H1 (cell line): Measurements from ENCODE around the gene DOK7. TPM values are rescaled to one million over a fixed set of nuclear protein-coding genes. Genes with fewer than 3 reads are reported as not detected.

Experiments used
- CTCF ChIA-PET: fragments of 300-600 bp; sonication (Branson Sonifier 250); formaldehyde crosslinking; loops from one replicate; lab custom pipeline; 2021; ENCODE audit not compliant: partially characterized antibody; lab: Charles Lee
- POLR2A ChIA-PET: fragments of 300-600 bp; sonication (Branson Sonifier 250); formaldehyde crosslinking; loops from one replicate; lab custom pipeline; 2021; ENCODE audit warnings: inconsistent platforms; ENCODE audit not compliant: partially characterized antibody; lab: Charles Lee
- DNase-seq, 2 experiments: peaks; one replicate each; pipeline versions ENCODE4 v3.0.0 to v3.0.0-alpha.2; 2010 to 2022; ENCODE audit warnings: low spot score in 2 of 2, low read depth in 1 of 2, mixed read lengths in 1 of 2
- FAIRE-seq: peaks from 2 replicates; lab custom pipeline; 2011; peaks lifted over from hg19 to GRCh38; lab: Jason Lieb, UNC
- H2AFZ ChIP-seq: 2 replicates; pipeline ENCODE4 v1.8.1; 2012; ENCODE audit warnings: low read length, inconsistent platforms
- H2AK5ac ChIP-seq: 2 replicates; pipeline ENCODE4 v1.6.1; 2013; ENCODE audit warnings: low read depth, low read length
- H2BK120ac ChIP-seq: replicated peaks from 2 replicates; pipeline ENCODE3; 2013; ENCODE audit warnings: low read depth, low read length, inconsistent platforms
- H2BK12ac ChIP-seq: 2 replicates; pipeline ENCODE4 v1.6.1; 2013; ENCODE audit warnings: low read depth, low read length
- H2BK15ac ChIP-seq: 2 replicates; pipeline ENCODE4 v1.6.1; 2013; ENCODE audit warnings: low read length
- H2BK20ac ChIP-seq: 2 replicates; pipeline ENCODE4 v1.6.1; 2013; ENCODE audit warnings: low read length
- H2BK5ac ChIP-seq: 2 replicates; pipeline ENCODE4 v1.6.1; 2013; ENCODE audit warnings: low read depth, low read length
- H3K14ac ChIP-seq: 2 replicates; pipeline ENCODE4 v1.6.1; 2013; ENCODE audit warnings: inconsistent platforms; ENCODE audit not compliant: insufficient read length
- H3K18ac ChIP-seq: 2 replicates; pipeline ENCODE4 v1.6.1; 2013; ENCODE audit warnings: low read length; ENCODE audit errors: extremely low read depth
- H3K23ac ChIP-seq: 2 replicates; pipeline ENCODE4 v1.6.1; 2013; ENCODE audit warnings: inconsistent platforms; ENCODE audit not compliant: insufficient read length
- H3K23me2 ChIP-seq: 2 replicates; pipeline ENCODE4 v1.6.1; 2013; ENCODE audit warnings: low read depth, low read length
- H3K27ac ChIP-seq: 2 replicates; pipeline ENCODE4 v1.6.1; 2011; ENCODE audit warnings: low read depth, low read length, inconsistent platforms
- H3K27me3 ChIP-seq, 4 experiments: replicated peaks in 1 of 4; 1 replicate in 1 of 4; 2 replicates in 3 of 4; pipeline versions ENCODE4 v1.6.1 to v1.8.1; 2011 to 2013; ENCODE audit warnings: low read length in 3 of 4, mild to moderate bottlenecking in 3 of 4, inconsistent platforms in 2 of 4, mixed read lengths in 2 of 4, moderate library complexity in 1 of 4; ENCODE audit not compliant: control insufficient read depth in 3 of 4, insufficient read depth in 3 of 4; ENCODE audit errors: extremely low read depth in 1 of 4
- H3K36me3 ChIP-seq, 4 experiments: 2 replicates each; pipeline versions ENCODE4 v1.6.1 to v1.8.1; 2011 to 2013; ENCODE audit warnings: mild to moderate bottlenecking in 4 of 4, low read length in 3 of 4, moderate library complexity in 2 of 4, control low read depth in 1 of 4, inconsistent platforms in 1 of 4; ENCODE audit not compliant: insufficient read depth in 4 of 4, control insufficient read depth in 2 of 4
- H3K4ac ChIP-seq: replicated peaks from 2 replicates; pipeline ENCODE3; 2013; ENCODE audit warnings: low read length, low read depth, mixed read lengths, inconsistent platforms; ENCODE audit not compliant: insufficient read length
- H3K4me1 ChIP-seq, 4 experiments: replicated peaks in 1 of 4; 1 replicate in 1 of 4; 2 replicates in 3 of 4; pipeline versions ENCODE4 v1.6.1 to v1.8.1; 2011 to 2013; ENCODE audit warnings: low read length in 3 of 4, inconsistent platforms in 2 of 4, mixed read lengths in 1 of 4; ENCODE audit not compliant: insufficient read depth in 4 of 4, control insufficient read depth in 3 of 4
- H3K4me2 ChIP-seq, 2 experiments: 2 replicates each; pipeline versions ENCODE4 v1.6.1 to v1.8.1; 2011 to 2013; ENCODE audit warnings: low read depth in 2 of 2, low read length in 2 of 2, control low read depth in 1 of 2, inconsistent platforms in 1 of 2, mild to moderate bottlenecking in 1 of 2; ENCODE audit not compliant: insufficient read depth in 1 of 2
- H3K4me3 ChIP-seq, 4 experiments: fragments of 200-600, 300-600 bp in 1 of 4; sonication (generic), shearing (Covaris generic), sonication (Bioruptor Twin) in 1 of 4; 2 replicates each; pipeline versions ENCODE4 v1.5.1 to v1.8.1; 2011 to 2016; ENCODE audit warnings: low read length in 4 of 4, low read depth in 3 of 4, control low read depth in 2 of 4, inconsistent platforms in 2 of 4, mild to moderate bottlenecking in 2 of 4, mixed read lengths in 1 of 4, moderate library complexity in 1 of 4; ENCODE audit not compliant: insufficient read depth in 2 of 4; ENCODE audit errors: extremely low read depth in 1 of 4
- H3K56ac ChIP-seq: replicated peaks from 2 replicates; pipeline ENCODE3; 2013; ENCODE audit warnings: low read depth, mild to moderate bottlenecking, mixed read lengths, low read length, inconsistent platforms; ENCODE audit not compliant: insufficient read length
- H3K79me1 ChIP-seq: 2 replicates; pipeline ENCODE4 v1.6.1; 2013; ENCODE audit warnings: low read depth, low read length, control low read depth
- H3K79me2 ChIP-seq, 2 experiments: 2 replicates each; pipeline versions ENCODE4 v1.6.1 to v1.8.1; 2012 to 2013; ENCODE audit warnings: low read length in 2 of 2, mild to moderate bottlenecking in 2 of 2, inconsistent platforms in 1 of 2; ENCODE audit not compliant: insufficient read depth in 2 of 2, control insufficient read depth in 1 of 2
- H3K9ac ChIP-seq, 4 experiments: replicated peaks in 1 of 4; 1 replicate in 1 of 4; 2 replicates in 3 of 4; pipeline versions ENCODE4 v1.6.1 to v1.8.1; 2011 to 2013; ENCODE audit warnings: low read depth in 3 of 4, low read length in 3 of 4, control low read depth in 2 of 4, mild to moderate bottlenecking in 2 of 4, moderate library complexity in 2 of 4, inconsistent platforms in 1 of 4; ENCODE audit errors: extremely low read depth in 1 of 4
- H3K9me3 ChIP-seq, 2 experiments: 2 replicates each; pipeline versions ENCODE4 v1.6.1 to v1.8.1; 2012 to 2013; ENCODE audit warnings: mild to moderate bottlenecking in 2 of 2, moderate library complexity in 2 of 2, control low read depth in 1 of 2, inconsistent platforms in 1 of 2, low read depth in 1 of 2, low read length in 1 of 2, mixed read lengths in 1 of 2; ENCODE audit not compliant: insufficient read depth in 2 of 2
- H4K20me1 ChIP-seq, 2 experiments: replicated peaks in 1 of 2; 2 replicates each; pipeline versions ENCODE3 to v1.8.1; 2011 to 2013; ENCODE audit warnings: inconsistent platforms in 2 of 2, low read length in 2 of 2, mild to moderate bottlenecking in 1 of 2; ENCODE audit not compliant: insufficient read depth in 2 of 2, control insufficient read depth in 1 of 2
- H4K5ac ChIP-seq: 2 replicates; pipeline ENCODE4 v1.6.1; 2013; ENCODE audit warnings: low read length, low read depth, mixed read lengths, inconsistent platforms; ENCODE audit not compliant: insufficient read length
- H4K8ac ChIP-seq: 2 replicates; pipeline ENCODE4 v1.8.0; 2013; ENCODE audit warnings: mild to moderate bottlenecking, moderate library complexity, low read length, inconsistent platforms; ENCODE audit not compliant: insufficient read depth; ENCODE audit errors: extremely low read depth
- H4K91ac ChIP-seq: replicated peaks from 2 replicates; pipeline ENCODE3; 2013; ENCODE audit warnings: low read length, mixed read lengths, inconsistent platforms; ENCODE audit not compliant: insufficient read length
- BCL11A ChIP-seq, 2 experiments: IDR thresholded peaks; one replicate each; pipeline ENCODE4 v1.6.1; 2011; ENCODE audit warnings: low read depth in 2 of 2, low read length in 2 of 2, mild to moderate bottlenecking in 2 of 2
- JUND ChIP-seq: IDR thresholded peaks from 2 replicates; pipeline ENCODE4 v1.6.1; 2011; ENCODE audit warnings: mild to moderate bottlenecking, improper control_type of control experiment, low read length
- RXRA ChIP-seq: IDR thresholded peaks from 2 replicates; pipeline ENCODE4 v1.6.1; 2011; ENCODE audit warnings: low read depth, mild to moderate bottlenecking, low read length, moderate library complexity; ENCODE audit not compliant: insufficient read depth
- SUZ12 ChIP-seq: fragments of 200-600 bp; sonication (generic); IDR thresholded peaks from 2 replicates; pipeline ENCODE4 v1.6.1; 2012; ENCODE audit warnings: mild to moderate bottlenecking, inconsistent platforms, low read length, moderate library complexity, mixed read lengths
- TCF12 ChIP-seq: IDR thresholded peaks from 2 replicates; pipeline ENCODE4 v1.6.1; 2011; ENCODE audit warnings: low read depth, mild to moderate bottlenecking, low read length
- WGBS, 2 experiments: shearing (Covaris generic) in 1 of 2; methylation state at CpG; one replicate each; pipeline versions ENCODE4 v1.1.6 to v1.1.7; 2013 to 2015; ENCODE audit warnings: low lambda C conversion rate in 2 of 2, mixed read lengths in 2 of 2, inconsistent platforms in 1 of 2, low coverage in 1 of 2, missing lambda C conversion rate in 1 of 2; ENCODE audit not compliant: insufficient replicate concordance in 2 of 2, insufficient coverage in 1 of 2, insufficient read length in 1 of 2; ENCODE audit errors: extremely low coverage in 1 of 2, missing lambda C conversion rate in 1 of 2; 5-methylcytosine and 5-hydroxymethylcytosine counted together
- polyA plus RNA-seq, 7 experiments: library from polyadenylated mRNA; depleted of rRNA in 3 of 7; stranded (reverse) in 5 of 7; unstranded in 2 of 7; fragments of >200 nt in 5 of 7; fragments of 200-250 nt in 2 of 7; gene quantifications; 1 replicate in 5 of 7; 2 replicates in 1 of 7; 4 replicates in 1 of 7; pipeline versions ENCODE4 v1.2.1 to v1.2.3, GENCODE V29; 2011 to 2013; ENCODE audit warnings: missing spikeins in 2 of 7, mixed read lengths in 2 of 7
- total RNA-seq: library from RNA; stranded (reverse); fragmentation: NEBNext Ultra II Directional; extraction: Animal tissue kit (Norgen Biotek cat#: 25700); gene quantifications from 2 replicates; pipeline ENCODE4 v1.2.1, GENCODE V29; 2021

The DOK7 gene
- total and polyA plus RNA-seq, 2 of the 8 experiments (the other 6 are each of a cell fraction or from before 2014, with no cell fraction given) = 0.32 TPM; not detected in 1

DNA sequence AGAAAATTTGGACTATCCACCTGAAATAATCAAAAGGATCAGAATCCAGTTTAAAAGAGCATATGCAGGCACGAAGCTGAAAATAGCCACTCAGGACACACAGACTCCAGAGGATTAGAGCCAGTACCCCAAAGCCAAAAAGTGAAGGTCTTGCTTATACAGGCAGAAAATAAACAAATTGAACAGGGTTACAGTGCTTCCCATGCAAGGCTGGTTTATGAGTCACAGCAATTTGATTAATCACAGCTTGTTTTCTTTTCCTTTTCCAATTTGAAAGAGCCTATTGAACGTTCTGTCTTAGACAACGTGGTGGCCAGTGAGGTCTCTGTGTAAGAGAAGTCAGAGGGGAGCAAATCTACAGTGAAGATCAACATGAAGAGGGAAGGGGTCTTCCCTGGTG lies 11.2 kb upstream of the DOK7 start:
- Histone ChIP-seq H3K9ac (no peak overlapping the region), H2AFZ (no peak overlapping the region)

More for the DNA sequence above, 11.2 kb upstream of the DOK7 start:
- Histone ChIP-seq H4K20me1 (no peaks in the 10 kb centered on the region), H4K91ac (no peak overlapping the region), H3K79me1 (no peaks in the 10 kb centered on the region), H2BK5ac (no peak overlapping the region), H2BK12ac (no peak overlapping the region), H4K8ac (no peak overlapping the region), H2BK15ac (no peak overlapping the region), H3K27me3 (peaks cover 0 to 3% (median 0%) of the 10 kb centered on the region in 4 experiments; a peak in 5 of 7 replicates), H4K5ac (no peak overlapping the region), H3K14ac (no peak overlapping the region), H3K4ac (no peak overlapping the region), H3K27ac (no peak overlapping the region), H2BK120ac (no peak overlapping the region), H3K4me1 (no peaks in the 10 kb centered on the region; a peak in 1 of 7 replicates), H3K18ac (no peak overlapping the region), H3K23ac (no peak overlapping the region), H3K23me2 (no peaks in the 10 kb centered on the region), H3K79me2 (no peaks in the 10 kb centered on the region), H3K4me3 (no peak overlapping the region), H3K9me3 (no peaks in the 10 kb centered on the region), H2AK5ac (no peak overlapping the region), H3K36me3 (no peaks in the 10 kb centered on the region), H3K56ac (no peak overlapping the region), H3K4me2 (no peak overlapping the region), H2BK20ac (no peak overlapping the region)
- 78% methylated on average over 3 of the region's 3 CpGs; no CpG with 5 or more reads in 1 of the 2 experiments for WGBS, 2 experiments
- FAIRE-seq = no peak
- POLR2A ChIA-PET = interaction anchor here (0.6 to 1.3 kb wide), 2 partner anchors 10 to 40 kb away, joined by 3 read pairs; no protein-coding TSS in a partner anchor
- no peak for DNase-seq
- TF ChIP-seq SUZ12 (no peak), RXRA (no peak), BCL11A (IDR thresholded peaks at IDR 0.05; ENCODE audit: low read depth in 2 of 2, low read length in 2 of 2) (no peak), TCF12 (no peak), JUND (no peak)
- CTCF ChIA-PET = interaction anchor here (0.7 to 2.9 kb wide), 20 partner anchors 8 to 137 kb away, joined by 3 to 13 read pairs (median 3); partner anchors contain the start of genes DOK7 and HGFAC
